ENCODE results near the gene PCP4.

PCP4 gene

DNA sequence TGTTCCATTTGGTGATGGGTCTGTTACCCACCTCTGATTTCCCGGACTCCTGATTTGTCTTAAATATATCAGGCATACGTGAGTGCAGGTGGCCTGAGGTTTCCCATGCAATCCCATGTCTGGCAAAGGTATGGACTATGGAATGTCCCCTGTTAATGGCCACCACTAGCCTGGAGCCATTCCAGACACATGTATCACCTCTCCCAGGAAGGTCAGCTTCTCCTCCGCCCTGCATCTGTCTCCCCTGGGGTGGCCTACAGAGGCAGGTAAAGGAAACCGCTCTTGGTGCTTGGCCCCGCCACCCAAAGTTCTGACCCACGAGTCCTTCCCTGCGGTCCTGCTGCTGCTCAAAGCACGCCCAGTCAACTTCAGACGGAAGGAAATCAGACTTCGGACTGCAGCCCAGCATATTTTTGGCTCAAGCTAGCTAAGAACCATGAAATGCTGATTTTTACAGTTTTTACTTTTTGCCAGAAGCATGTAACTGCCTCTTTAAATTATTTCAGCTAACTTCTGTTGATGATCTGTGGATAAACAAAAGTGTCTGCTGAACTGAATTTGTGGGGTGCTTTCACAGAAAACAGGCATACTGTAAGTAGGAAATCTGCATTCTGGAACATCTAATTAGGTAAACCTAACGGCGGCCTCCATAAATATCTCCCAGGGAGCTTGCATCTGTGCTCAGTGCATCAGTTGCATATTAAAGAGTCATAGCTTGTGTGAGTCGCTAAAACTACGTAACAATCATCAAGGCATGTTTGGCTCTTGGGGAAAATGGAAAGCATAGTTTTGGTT, 105.9 kb downstream of the PCP4 start:
- TF ChIP-seq CTCF (IDR thresholded peaks at IDR 0.05; ENCODE audit: low read length, missing control alignments): no peak
- no peak overlapping the region for H3K4me3 ChIP-seq (replicated peaks; ENCODE audit: low read depth, low read length)
- DNase-seq (ENCODE audit: low read depth): no peak

- no peak for TF ChIP-seq CTCF (IDR thresholded peaks at IDR 0.05; ENCODE audit: low read length, missing control alignments)
- DNase-seq (ENCODE audit: low read depth): no peak
- H3K4me3 ChIP-seq (replicated peaks; ENCODE audit: low read depth, low read length): no peak overlapping the region
Measured at GRCh38 chr21:39976800-39977199, 109.6 kb downstream of the PCP4 start.

Data from fibroblast of pulmonary artery (primary cell).